ENCODE measurements around the gene CERK.

DNA sequence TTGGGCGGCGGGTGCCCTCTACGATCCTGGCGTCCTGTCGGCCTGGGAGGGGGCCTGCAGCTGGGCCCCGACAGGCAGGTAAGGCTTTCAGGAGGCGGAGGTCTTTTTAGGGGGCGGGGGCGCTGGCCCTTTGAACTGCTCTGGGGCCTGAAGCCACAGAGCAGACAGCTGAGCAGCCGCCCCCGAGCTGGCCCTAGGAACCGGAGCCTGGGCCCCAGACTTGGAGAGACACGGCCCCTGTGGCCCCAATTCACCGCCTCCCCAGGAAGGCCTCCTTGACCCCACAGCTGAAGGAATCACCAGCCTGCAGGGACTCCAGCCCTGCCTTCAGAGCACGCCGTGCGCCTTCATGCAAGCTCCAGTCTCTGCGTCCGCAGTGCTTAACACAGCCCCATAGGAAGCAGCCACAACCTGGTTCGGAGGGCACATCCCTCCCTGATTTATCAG is 618 bp upstream of the CERK start:
- TF ChIP-seq, protein P1, sequence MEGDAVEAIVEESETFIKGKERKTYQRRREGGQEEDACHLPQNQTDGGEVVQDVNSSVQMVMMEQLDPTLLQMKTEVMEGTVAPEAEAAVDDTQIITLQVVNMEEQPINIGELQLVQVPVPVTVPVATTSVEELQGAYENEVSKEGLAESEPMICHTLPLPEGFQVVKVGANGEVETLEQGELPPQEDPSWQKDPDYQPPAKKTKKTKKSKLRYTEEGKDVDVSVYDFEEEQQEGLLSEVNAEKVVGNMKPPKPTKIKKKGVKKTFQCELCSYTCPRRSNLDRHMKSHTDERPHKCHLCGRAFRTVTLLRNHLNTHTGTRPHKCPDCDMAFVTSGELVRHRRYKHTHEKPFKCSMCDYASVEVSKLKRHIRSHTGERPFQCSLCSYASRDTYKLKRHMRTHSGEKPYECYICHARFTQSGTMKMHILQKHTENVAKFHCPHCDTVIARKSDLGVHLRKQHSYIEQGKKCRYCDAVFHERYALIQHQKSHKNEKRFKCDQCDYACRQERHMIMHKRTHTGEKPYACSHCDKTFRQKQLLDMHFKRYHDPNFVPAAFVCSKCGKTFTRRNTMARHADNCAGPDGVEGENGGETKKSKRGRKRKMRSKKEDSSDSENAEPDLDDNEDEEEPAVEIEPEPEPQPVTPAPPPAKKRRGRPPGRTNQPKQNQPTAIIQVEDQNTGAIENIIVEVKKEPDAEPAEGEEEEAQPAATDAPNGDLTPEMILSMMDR (IDR thresholded peaks at IDR 0.05 in 8 of 11, conservative IDR thresholded peaks at IDR 0.05 in 3 of 11): no peak
- TF ChIP-seq POLR2A (IDR thresholded peaks at IDR 0.05) (no peak), POLR2AphosphoS5 (IDR thresholded peaks at IDR 0.05) (no peak)

Measured in spleen (tissue), 7 donors.